GM18861 (cell line): ENCODE data around the gene FERMT1.
"Not testable (repeated sequence)": the region's sequence is repeated elsewhere in the genome, so short reads cannot be mapped to it uniquely, and the experiment has no call there.

Experiments
- ATAC-seq: cut with Tn5 transposase; IDR thresholded peaks from one replicate; pipeline ENCODE4 v1.9.1; 2021; ENCODE audit not compliant: unreplicated experiment

Gene FERMT1

DNA sequence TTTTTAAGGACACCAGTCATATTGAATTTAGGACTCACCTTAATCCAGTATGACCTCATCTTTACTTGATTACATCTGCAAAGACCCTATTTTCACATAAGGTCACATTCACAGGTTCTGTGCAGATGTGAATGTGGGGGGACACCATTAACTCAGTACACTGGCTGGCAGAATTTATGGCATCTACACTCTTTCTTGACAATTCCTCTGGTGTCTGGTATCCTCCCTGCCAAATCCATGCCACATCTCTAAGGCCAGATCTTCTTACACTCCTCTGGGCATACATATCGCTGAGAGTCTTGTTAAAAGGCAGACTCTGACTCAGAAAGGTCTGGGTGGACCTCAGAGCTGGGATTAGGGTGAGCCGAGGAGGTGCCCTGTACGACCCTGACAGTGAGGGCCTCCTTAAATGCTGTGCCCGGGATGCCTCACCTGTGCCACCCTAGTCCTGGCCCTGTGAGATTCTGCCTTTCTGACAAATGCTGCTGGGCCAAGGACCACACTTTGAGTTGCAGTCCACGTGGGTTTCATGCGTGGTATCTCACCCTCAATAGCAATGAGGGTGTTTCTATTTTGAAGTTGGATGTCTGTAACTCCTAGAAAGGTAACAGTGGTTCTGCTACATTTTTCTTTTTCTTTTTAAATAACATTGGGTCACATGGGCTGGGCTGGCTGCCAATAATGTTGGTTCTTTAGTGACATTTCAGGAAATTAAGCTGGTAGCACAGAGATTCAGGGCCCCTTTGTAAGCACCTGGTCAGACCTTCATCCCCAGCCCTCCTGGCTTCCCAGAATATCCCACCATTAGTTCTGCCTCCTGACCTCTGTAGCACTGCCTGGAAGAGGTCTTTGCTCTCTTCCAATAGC is 51.8 kb downstream of the FERMT1 start:
- no peak for ATAC-seq

DNA sequence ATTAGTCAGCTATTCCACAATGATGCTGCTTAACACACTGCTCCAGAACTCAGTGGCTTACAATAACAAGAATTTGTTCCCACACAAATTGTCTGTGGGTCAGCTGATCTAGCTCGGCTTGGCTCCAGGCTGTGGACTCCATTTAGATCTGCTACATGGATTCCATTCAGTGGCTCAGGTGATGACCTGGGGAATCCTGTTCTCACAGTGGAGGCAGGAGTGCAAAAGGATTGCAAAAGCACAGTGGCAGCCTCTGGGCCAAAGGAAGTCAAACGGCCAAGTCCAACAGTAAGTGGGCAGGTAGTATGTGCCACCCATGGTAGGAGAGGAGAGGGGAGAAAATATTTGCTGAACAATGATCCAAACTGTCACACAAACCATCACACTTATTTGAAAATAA is 53.2 kb downstream of the FERMT1 start:
- no peak for ATAC-seq

DNA sequence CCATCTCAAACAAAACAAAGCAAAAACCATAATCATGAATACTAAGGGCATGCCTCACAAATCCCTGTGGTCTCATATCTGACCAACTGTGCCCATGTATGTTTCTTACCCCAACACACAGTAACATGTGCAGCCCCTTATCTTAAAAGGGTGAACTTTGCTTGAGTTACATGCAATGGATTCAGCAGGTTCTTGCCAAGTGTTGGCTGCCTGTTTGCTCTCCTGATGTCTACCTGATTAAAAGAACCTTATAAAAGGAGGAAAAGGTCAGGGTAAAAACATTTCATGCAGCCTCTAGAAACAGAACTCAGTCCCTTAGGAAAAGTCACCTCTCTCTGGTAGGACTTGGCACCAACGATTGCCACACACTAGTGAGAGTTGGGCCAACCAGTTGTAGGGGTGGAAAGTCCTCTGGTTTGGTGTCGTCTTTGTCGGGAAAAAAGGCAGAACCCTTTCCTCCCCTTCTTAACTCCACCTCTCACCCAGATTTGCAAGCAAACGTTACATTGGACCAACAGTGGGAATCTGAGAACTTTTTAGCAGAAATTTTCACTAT is 55.0 kb downstream of the FERMT1 start:
- ATAC-seq = no peak

DNA sequence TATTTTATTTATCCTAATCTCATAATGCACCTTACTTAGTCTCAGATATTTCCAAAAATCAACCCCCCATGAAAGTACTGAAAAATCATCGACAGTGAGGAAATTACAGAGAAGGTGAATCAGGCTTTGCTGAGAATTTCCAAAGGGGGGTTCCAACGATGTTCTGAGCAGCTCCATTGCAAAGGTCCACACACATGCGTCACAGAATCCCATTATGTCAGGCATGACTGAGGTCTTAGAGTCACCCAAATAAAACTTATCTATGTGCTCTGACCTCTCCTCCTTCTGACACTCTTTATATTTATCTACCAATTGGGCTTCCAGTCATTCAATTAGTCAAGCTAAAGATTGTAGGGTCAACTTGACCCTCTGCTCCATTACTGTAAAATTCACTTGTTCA is 56.2 kb downstream of the FERMT1 start:
- no peak for ATAC-seq

DNA sequence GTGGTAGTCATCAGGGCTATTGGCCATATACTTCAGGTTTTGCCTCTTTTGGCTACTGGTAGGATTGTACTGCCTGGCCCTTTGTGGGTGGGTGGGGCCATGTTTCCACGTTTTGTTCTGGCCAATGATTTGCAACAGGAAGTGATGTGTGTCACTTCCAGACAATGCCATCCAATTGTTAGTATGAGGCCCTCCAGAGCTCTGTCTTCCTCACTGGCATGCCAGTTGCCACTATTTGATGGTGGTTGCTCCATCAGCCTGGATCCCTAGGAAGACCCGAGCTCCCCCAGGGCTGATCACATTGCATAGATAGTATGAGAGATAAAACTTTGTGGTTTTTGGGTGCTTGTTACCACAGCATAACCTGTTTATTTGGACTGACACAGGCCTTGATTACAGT is 61.3 kb downstream of the FERMT1 start:
- ATAC-seq = no peak

DNA sequence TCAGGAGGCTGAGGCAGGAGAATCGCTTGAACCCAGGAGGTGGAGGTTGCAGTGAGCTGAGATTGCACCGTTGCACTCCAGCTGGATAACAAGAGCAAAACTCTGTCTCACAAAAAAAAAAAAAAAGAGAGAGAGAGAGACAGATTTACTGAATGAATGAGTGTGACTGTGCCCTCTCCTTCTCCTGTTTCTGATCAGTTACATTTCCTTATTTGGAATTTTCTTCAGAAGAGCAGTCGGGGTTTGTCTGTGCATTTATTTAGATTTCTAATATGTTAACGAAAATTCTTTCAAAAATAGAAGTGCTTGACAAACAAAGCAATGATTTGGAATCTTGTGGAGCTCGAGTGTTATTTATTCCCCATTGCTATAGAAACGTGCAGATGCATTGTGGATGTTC is 62.6 kb downstream of the FERMT1 start:
- ATAC-seq = no peak

DNA sequence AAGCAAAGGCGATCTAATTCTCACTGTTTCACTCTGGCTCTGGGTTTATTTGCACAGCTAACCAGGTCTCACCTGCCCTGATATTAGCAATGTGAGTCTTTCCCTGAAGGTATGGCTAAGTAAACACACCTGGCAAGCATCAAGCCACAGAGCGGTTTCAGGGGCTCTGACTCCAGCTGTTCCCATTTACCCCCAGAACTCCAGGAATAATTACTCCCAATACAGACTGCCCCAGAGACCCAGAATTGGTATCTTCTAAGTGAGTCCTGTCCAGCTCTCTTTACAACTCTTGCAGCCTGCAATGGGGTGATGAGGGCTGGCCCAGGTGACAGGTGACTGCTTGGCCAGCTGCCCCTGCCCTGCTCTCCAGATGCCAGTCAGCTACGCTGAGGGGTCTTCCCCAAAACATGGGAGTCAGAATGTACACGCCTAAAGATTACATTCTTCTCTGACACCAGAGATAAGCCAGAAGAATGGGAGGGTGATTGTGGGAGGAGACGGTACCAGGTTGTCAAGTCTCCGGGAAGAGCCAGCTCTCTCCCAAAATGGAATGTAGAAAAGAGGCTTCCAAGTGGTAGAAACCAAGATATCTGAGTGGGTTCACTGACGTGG is 64.0 kb downstream of the FERMT1 start:
- ATAC-seq = no peak

DNA sequence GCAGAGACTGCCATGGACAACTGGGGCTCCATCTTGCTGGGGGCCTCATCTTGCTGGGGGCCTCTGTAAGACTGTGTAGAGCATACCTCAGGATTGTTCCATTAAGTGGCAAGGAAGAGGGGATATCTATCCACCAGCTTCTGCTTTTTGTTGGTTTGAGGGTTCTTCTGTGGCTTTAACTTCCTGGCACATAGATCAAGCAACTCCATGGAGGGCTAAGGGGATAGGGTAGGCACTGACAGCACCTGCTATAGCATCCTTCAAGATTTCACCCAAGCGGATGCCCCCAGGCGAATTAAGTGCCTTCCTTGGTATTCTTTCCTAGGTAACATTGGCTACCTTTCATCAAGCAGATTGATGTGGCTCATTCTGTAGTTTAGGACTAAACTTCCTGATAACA is 65.1 kb downstream of the FERMT1 start:
- no peak for ATAC-seq

DNA sequence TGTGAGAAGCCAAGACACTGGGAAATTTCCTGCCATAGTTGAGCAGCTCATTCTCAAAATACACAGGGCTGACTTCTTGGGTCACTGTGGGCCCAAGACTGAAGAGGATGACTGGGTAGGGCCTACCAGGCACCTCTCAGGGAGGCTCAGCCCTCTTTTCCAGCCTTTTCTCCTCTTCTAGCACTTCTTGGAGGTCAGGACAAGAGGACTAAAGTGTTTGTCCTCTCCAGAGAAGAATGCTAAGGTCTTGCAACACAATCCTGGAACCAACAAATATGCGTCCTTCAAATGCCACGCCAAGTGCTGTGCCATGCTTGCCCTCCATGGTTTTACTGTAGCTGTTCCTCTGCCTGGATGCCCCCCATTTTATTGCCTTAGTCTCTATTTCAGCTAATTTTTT is 65.7 kb downstream of the FERMT1 start:
- no peak for ATAC-seq

DNA sequence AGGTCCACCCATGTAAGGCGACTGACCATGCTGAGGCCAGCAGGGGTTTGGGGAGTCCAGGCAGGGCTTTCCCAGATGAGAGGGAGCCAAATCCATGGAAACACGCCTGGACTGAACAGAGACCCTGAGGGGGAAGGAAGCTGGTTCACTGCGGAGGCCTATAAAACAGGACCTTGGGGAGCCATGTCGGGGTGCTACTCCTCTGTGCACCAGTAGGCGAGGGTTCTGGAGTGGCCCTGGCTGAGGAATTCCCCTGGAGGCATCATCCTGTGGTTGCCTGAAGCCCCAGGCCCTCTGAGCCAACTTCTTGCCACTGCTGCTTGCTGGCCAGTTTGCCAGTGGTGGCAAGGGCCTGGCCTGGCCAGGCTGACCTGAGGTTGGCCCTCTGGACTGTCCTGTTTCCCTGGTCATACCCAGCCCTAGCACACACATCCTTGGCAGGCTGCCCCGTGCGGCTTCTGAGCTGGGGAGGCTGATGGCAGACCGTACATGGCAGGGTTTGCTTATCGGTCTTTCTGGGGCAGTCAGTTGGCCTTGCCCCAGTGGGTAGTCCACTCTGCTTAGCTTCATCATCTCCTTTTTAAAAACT is 66.8 kb downstream of the FERMT1 start:
- ATAC-seq = no peak

DNA sequence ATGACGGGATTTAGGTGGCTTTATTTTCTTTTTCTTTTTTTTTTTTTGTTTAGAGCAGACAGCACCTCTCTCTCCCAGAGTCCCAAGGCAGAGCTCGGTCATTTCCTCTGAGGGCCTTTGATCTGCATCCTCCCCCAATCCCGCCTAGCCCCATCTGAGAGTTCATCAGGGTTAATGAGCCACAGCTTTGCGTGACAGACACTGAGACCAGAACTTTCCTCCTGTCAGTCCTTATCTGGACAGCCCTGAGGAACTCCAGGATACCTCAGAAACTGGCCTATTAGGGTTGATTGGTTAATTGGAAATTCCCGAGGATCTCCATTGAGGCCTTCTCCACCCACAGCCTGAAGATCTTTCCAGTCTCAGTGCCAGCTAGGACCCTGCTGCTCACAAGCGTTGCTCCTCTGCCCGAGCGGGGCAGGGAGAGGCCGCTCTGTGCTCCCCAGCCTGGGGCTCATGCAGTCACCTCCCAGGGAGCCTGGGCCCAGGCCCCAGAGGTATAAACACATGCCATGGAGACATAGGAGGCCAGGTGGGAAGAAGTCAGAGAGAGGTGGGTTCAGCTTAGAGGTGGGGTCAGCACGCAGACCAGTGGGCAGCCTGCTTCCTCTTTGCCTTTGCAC is 67.6 kb downstream of the FERMT1 start:
- no peak for ATAC-seq

DNA sequence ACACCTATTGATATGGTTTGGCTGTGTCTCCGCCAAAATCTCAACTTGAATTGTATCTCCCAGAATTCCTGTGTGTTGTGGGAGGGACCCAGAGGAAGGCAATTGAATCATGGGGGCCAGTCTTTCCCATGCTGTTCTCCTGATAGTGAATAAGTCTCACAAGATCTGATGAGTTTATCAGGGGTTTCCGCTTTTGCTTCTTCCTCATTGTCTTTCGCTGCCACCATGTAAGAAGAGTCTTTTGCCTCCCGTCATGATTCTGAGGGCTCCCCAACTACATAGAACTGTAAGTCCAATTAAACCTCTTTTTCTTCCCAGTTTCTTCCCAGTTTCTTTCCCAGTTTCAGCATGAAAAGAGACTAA is 68.2 kb downstream of the FERMT1 start:
- not testable (repeated sequence) for ATAC-seq

DNA sequence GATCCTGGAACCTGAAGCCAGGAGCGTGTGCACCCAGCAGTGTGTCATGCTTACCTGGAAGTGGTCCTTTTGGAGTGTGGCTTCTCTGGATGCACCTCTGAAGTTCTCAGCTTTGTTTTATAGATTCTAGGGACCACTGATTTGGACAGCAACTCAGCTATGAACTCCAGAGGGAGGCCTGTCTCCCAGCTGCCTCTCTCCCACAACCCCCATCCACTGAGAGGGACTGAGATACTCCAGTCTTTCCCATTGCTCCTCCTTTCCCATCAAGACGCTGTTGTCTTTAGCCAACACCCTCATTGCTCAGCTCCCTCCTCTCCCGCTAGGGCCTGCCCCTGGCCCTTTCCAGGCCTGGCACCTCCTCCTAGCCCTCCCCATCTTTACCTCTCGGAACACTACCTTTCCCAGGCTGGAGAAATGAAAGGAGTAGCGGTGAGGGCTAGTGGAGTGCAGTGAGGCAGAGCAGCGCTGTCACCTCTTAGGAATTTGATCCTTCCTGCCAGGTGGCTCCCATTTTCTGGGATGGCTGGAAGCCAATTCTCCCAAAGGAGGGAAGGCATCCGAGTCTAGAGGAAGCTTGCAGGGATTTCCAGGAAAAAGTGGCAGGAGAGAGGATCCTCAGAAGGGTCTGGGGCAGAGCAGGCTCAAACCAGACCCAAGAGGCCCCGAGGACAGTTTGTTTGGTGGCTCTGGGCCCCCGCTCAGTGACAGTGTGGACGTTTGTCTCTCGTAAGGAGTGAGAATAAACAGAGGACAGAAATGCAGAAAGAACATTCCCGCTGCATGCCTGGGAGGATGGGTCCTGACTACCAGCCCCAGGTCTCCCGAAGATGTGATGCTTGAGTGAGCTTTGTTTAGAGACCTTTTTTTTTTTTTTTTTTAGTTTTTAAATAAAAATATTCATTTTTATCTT is 68.8 kb downstream of the FERMT1 start, which contains the start of gene LRRN4:
Gene LRRN4 (minus strand): TSS at position 285 of the 913 bp plus-strand sequence. CDS start 1,261 bp downstream, outside the sequence.
- no peak for ATAC-seq

DNA sequence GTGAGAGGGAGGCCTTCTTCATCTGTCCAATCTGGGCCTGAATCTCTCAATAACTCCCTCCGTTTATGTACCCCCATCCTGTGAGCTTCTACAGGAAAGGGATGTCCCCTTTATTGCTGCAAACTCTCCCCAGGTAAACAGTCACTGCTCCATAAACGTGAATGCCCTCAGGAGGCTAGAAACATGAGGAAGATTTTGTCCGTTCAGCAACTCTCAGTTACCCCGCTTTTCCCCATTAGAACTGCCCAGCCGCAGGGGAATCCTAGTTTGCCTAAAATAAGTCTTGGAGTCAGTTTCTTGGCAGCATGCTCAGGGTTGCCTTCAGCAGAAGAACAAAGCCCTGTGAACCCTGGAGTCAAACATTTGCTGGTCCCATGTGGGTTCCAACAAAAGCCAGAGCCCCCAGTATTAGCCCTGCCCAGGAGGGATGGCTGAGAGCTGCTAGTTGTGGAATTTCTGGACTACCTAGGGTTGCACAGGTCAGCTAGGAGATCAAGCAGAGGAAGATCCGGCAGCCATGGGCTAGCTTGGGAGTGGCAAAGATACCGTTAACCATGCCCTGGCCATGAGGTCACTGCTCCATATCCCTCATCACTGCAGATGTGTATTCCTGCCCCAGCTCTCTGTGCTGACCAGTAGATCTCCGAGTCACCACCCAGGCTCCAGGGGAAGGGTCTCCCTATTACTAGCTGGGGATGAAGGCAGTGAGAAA is 69.6 kb downstream of the FERMT1 start:
- ATAC-seq = no peak

DNA sequence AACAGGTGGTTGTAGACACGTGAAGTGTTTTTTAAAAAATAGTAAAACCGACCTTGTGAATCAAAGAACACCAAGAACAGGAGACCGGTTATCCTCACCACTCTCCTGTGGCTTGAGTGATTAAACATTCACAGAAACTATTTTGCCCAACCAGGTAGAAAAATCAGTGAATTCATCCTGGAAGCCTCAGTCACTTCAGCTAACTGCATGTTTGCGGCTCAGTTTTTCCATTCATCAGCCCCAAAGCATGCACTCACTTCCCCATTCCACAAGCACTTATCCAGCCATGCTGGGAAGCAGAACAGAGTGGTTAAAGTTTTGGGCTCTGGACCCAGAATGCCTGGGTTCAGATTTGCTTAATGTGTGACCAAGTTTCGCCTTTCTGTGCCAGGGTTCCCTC is 71.3 kb downstream of the FERMT1 start:
- ATAC-seq = no peak

DNA sequence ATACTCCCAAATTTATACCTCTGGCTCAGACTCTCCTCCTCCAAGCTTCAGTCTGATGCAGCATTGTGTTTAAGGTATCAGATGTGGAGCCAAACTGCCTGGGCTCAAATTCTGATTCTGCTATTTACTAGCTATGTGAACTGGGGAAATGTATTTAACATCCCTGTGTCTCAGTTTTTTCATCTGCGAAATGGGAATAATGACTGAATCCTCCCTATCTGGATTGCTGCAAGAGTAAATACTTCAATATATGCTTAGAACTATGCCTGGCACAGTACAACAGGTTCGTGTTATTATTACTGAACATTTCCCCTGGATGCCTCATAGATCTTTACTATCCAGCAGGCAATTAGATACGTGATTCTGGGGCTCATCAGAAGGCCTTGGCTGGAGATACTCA is 74.4 kb downstream of the FERMT1 start:
- ATAC-seq = no peak

DNA sequence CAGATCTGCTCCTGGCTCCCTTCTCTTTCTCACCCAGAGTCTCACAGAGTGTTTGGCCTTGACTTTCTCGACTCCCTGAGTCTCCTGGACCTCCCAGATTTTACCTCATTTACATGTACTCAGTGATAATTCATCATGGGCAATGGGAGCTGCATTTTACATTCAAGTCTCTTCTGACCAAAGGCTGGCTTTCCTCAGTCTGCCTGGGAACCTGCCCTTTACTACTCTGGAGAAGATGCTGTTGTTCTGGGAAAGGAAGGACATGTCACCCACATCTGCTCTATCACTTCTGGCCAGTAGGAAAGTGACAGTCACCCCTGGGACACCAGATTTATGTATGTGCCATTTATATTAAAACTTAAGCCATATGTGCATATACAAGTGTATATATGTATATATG is 76.4 kb downstream of the FERMT1 start:
- ATAC-seq = no peak

DNA sequence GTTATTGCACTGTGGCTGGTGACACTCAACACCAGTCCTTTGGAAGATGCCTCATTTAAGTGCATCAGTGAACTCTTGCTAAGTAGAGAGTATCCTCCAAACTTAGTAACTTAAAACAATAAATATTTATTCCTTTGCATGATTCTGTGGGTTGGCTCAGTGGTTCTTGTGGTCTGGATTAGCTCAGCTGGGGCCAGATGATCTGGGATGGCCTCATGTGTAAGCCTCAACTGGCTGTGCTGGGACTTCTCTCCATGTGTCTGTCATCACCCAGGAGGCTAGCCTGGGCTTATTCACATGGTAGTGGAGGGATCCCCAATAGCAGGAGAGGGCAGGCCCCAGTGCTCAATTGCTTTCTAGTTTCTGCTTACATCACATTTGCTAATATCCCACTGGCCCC is 77.3 kb downstream of the FERMT1 start:
- no peak for ATAC-seq

DNA sequence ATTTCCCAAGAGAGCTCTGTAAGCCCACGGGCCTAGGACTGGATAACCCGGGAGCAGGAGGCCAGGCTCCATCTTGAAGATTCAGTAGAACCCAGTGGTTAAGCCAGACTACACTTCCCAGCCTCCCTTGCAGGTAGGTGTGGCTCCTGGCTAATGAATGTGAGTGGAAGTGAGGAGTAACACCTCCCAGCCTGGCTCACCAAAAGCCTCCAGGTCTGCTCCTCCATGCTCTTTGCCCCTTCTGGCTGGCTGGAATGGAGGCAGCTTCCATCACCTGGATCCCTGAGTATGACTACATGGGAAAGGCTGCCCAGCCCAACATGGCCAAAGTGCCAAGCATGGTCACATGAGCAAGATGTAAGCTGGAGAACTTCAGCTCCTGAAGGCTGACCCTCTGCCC is 78.7 kb downstream of the FERMT1 start:
- no peak for ATAC-seq

DNA sequence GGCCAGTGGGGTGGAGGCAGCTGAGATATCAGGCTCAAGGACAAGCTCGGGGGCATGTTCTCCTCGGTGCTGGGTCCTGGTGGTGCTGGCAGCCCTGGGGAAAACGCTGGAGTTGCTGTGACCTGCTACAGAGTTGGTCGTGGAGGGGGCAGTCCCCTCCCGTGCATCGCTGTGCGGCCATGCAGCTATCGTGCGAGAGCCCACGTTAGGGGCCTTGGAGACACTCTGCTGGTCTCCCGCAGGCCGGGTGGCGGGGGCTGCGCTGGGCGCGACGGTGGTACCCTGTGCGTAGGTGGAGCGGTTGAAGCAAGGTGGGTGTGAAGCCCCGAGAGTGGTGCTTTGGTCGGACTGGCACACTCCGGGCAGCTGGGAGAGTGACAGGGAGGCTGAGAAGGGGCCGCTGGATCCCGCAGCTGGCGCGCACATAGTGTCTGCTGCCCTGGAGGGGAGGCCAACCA is 81.0 kb downstream of the FERMT1 start:
- ATAC-seq = no peak
